NCI-H510A treated with DMSO at 0.1 percent for 48 hours (cell line): ENCODE measurements around the gene IP6K2.

Experiments used
- DNase-seq: peaks from one replicate; lab custom pipeline; 2025; lab: John Stamatoyannopoulos, UW

The IP6K2 gene

GRCh38 chr3:48663489-48664312, 53.3 kb downstream of the IP6K2 start:
- peak; percentile 93 for DNase-seq

GRCh38 chr3:48662753-48663488, 54.1 kb downstream of the IP6K2 start, which contains the start of gene CELSR3:
CELSR3 (minus strand) TSS chr3:48662886; CDS start chr3:48662634, 252 bp downstream.
- DNase-seq: peak; percentile 69

DNA sequence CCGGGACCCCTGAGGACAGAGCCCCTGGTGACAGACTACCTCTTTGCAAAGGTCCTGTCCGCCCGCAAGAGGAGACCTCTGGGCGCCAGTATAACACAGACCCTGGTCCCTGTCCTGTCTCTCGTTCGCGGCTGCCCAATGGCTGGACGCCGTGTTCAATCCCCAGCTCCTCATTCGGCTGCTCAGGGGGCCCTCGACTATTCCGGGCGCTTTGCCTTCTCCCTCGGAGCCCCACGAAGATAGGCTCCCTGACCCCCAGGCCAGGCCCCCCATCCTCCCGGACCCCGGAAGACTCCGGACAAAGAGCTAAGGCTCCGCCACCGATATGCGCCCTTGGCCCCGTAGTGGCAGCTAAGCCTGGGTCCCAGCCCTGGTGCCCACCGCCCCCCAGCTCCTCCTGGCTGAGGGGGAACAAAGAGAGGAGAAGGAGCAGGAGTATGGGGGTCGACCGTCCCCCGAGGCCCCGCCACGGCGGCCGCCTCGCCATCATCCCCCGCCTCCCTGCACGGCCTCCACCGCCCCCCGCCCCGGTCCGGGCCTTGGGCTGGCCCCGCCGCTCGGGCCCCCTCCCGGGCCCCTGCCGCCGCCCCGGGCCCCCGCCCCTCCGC, 54.8 kb downstream of the IP6K2 start:
- DNase-seq: no peak

DNA sequence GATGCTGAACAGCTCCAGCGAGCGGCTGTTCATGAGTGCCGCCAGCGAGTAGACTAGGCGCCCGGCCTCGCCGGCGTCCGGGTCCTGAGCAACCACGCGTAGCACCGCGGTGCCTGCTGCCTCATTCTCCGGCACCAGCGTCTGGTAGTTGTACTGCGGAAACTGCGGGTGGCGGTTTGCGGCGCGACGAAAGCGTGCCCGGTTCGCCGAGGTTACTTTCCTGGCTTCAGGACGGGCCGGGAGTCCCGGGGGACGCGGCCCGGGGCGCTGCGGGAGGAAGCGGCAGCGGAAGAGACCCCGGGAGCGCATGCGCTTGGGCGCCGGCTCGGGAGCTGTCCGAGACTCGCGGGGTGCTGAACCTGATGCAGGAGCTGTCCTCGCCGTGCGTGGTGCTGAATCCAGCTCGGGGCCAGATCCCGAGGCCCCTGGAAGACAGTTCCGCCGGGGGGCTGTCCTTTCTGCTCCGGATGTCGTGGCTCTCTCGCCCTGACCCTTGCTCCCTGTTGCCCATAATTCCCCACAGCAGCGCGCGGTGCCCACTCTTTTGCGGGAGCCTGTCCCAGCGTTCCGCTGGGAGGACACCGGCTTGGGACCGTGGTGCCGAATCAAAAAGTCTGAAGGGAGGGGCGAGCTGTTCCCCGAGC, 55.4 kb downstream of the IP6K2 start:
- no peak for DNase-seq

DNA sequence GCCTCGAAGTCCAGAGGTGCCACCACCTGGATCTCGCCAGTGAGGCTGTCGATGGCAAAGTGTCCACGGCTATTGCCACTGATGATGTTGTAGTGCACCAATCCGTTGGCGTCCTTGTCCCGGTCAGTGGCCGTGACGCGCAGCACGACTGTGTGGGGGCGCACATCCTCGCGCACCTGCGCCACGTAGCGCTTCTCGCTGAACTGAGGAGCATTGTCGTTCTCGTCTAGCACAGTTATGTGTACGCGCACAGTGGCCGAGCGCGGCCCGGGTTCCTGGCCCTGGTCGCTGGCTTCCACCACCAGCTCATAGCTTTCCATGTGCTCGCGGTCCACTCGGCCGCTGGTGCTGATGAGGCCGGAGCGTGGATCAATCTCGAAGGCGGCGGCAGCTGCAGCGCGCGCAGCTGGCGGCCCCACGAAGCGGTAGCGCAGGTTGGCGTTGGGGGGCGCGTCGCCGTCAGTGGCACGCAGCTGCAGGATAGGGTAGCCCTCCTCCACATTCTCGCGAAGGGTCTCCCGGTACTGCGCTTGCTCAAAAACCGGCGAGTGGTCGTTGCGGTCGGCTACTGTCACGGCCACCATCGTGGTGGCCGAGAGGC, 56.1 kb downstream of the IP6K2 start:
- DNase-seq: no peak

DNA sequence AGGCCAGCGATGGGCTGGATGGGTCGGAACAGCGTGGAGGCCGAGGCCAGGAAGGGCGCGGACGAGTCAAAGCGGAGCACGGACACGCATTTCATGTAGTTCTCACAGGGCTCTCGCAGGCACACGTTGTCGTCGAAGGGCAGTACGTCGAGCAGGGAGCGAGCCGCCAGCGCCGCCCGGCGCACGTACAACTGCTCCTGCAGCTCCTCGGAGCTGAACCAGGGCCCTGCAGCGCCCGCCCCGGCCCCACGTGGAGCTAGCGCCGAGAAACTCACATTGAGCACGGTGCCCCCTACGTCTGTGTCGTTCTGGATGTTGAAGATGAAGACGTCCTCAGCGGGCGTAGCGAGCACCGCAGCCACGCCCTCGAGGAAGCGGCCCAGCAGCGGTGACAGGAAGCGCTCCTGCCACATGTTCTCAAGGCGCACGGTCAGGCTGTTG, 60.2 kb downstream of the IP6K2 start:
- DNase-seq: no peak

DNA sequence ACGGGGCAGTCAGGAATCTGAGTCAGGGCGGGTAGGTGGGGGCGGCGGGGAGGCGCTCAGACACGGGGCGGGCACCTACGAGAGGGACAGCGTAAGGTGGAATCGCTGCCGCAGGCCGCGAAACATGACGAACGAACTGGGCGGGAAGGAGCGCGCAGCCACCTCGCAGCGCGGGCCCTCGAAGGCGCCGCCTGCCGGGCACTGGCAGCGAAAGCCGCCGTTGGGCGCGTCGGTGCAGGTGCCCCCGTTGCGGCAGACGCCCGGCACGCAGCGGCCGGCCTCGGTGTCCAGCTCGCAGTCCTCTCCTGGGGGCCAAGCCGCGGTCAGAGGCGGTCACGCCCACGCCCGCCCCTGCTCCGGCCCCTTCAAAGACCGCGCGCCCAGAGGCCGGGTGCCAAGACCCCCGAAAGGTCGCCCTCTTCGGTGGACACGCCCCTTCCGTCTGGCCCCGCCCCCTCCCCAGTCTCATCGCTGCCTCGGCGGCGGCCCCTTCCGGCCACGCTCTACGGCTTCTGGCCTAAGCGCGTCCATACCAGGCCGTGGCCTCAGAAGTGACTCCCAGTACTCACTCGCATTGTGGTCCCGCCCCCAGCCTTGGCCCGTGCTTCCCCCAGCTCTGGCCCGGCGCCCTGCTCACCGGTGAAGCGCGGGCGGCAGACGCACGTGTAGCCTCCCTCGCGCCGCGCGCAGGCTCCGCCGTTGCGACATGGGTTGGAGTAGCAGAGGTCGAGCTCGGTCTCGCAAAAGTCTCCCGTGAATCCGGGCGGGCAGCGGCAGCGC, 60.8 kb downstream of the IP6K2 start:
- no peak for DNase-seq

- no peak for DNase-seq
Measured at GRCh38 chr3:48655606-48656005, 61.4 kb downstream of the IP6K2 start.

DNA sequence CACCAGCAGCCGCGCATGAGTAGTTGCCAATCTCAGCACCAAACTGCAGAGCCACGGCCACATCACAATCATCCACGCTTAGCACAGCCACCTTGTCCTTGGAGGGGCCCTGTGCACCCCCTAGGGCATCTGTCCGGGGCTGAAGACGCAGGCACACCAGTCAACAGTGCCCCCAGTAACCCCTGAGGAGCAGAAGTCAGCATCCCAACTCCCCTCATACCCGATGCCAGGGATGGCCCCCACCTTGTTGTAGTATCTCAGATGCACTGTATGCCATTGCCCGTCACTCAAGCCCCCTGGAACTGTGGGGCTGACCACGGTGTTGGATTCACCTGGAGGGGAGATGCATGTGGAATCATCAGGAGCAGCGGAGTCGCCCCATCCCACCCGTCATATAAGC, 62.0 kb downstream of the IP6K2 start:
- DNase-seq: no peak

DNA sequence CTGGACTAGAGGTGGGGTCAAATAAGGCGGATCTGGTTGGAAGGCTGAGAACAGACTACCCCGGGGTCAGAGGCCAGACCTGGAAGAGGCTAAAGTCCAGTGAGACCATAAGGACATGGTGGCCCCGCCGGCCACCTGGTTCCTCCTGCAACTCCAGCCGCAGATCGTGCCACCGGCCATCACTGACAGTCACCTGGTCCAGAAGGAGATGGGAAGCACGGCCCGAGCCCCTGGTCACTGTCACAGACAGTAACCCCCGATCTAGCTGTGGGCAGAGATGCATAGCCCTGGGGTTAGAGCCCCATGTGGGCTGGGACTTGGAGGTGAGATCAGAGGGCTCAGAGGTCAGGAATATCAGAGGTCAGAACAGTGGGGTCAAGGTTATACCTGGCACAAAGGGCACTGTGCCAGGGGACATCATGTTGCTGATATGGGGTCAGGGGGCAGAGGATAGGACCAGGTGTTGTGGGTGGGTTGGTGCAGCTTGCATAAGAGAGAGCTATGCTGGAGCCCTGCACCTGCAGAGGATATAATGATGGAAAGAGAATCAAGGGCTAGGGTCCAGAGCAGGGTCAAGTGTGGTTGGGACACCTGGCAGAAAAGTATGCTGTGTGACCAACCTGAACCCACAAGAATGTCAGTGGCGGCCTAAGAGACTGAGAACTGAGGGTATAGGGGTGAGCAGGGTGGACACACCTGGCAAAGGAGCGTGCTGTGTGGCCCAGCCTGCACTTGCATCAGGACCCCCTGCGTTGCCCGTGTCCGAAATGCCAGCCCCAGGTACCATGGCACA, 63.9 kb downstream of the IP6K2 start:
- no peak for DNase-seq

GRCh38 chr3:48651771-48652170, 65.2 kb downstream of the IP6K2 start:
- DNase-seq: no peak

- no peak for DNase-seq
Measured at GRCh38 chr3:48650723-48651122, 66.3 kb downstream of the IP6K2 start.

DNA sequence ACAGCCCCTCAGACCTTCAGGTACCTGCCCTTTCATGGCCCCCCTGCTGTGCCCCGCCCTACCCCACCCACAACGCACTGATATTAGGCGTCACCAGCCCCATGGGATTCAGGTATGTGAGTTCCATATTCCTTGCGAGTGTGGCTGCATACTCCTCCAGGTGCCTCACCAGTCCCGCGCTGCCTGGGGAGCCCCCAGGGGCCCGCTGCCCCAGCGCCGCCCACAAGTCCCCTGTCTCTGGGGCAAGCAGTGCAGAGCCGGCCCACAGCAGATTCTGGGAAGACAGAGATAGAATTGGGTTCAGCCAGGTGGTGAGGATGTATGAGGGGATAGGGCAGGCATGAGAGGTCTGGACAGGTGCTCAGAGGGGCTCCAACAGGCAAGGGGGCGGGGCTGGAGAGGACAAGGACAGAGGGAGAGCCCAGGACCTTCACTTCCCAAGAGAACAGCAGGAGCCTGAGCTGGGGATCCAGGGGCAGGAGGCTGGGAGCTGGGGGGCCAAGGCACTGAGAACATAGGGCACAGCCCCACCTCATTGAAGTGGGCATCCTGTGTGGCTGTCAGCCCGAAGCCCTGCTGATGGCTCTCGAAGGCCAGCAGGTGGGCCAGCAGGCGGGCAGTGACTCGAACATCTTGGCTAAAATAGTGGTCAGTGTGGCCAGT, 68.7 kb downstream of the IP6K2 start:
- DNase-seq: no peak

DNA sequence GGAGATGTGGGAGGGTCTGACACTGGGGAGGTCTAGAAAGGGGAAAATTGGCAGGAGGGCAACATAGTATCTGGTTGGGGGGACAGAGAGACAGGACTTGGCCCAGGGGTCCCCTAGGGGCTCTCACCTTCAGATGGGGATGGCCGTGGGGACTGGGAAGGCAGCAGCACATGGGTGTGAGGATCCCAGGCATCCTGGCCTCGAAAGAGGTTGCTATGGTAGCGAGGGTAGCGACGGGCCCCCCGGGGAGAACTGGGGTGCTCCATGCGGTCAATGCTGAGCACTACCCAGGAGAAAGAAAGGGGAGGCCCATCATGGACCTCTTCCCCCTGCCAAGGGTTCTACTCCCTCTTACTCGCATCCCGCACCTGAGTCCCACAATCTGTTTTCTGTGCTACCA, 69.3 kb downstream of the IP6K2 start:
- DNase-seq: no peak

DNA sequence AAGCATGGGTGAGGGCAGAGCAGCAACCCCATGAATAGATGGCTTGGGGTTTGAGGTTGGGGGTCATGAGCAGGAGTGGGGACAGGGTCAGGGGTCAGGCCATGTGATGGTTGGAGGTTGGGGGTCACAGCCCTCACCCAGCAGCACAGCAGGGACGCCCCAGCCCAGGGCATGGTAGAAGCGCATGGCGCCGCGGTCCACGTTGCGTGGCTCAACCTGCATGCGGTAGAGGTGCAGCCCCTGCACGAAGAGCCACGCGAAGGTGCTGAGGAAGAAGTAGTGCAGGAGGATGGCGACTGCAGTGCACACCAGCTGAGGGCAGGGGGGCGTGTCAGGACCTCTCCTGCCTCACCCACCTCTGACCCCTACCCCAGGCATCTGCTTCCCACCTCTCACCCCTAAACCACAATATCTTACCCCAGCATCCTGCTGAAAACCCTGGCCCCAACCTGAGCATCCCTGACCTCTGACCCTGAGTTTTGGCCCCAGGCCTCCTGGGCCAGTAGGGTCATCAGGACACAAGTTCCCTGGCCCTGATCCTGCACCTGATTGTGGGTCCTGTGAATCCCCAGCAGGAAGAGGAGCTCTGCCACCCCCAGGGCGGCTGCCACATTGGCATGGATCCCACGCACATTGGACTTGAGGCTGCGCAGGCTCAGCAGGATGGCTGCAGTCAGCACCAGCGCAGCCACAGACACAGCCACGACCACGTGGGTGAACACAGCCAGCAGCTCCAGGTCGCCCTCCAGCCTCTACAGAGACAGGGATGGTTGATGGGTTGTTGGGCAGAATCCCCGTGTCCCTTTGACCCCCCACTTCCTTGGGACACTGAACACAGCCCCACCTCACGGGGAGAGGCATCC, 71.9 kb downstream of the IP6K2 start:
- no peak for DNase-seq

- DNase-seq: no peak
Measured at GRCh38 chr3:48642605-48643004, 74.4 kb downstream of the IP6K2 start.

DNA sequence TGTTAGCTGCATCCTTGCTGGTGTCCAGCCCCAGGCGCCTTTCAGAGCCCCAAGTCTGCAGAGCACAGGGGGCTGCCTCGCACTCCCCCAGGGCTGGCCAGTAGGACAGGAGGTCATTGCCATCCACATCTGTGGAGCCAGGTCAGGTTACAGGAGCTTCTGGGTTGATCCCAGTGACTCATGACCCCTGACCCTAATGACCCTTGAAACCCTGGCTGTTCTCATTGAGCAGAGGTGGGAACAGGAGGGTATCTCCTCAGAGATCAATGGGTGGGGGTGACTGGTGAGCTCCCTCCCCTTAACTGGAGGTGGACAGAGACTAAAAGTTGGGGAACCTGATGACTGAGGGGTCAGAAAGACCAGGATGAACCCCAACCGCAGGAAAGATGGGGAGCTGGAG, 75.6 kb downstream of the IP6K2 start:
- DNase-seq: no peak

DNA sequence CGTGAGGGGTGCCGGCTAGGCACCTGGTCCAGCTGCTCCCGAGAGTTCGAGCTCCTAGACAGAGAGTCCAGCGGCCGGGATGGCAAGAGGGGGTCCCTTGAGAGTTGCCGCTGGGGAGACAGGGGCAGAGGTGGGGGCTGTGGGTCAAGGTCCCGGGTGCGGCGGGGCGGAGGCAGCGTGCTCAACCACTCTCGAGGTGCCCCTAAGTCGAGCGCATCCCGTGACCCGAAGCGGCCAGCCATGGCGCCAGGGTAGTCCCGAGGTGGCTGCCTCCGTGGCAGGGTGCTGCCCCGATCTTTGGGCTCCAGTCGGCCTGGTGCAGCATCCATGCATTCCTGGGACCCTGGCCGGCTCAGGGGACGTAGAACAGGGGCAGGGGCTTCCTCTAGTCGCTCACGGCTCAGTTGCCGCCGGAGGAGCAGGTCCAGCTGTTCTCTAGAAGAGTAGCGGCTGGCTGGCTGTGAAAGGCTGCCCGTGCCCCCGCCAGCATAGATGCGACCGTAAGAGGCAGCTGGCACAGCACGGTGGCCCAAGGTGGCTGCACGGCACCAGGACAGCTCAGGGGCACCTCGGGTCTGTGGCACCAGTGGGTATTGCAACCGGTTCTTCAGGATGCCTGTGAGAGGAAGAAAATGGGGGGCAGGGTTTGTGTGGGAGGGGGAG, 76.9 kb downstream of the IP6K2 start:
- no peak for DNase-seq
